Upper lobe of right lung (tissue), 1 donor: Measurements from ENCODE around the gene USP53. TPM values are rescaled to one million over a fixed set of nuclear protein-coding genes. Genes with fewer than 3 reads are reported as not detected.

Experiments
- ATAC-seq: fragments of 200-7000 bp; cut with Tn5 transposase; one replicate; pipeline ENCODE4 v1.9.1; 2020; ENCODE audit warnings: mild to moderate bottlenecking, moderate library complexity
- DNase-seq: peaks from one replicate; pipeline ENCODE4 v3.0.0-alpha.2; 2020
- H3K27ac ChIP-seq: fragments of 200-600 bp; one replicate; pipeline ENCODE4 v1.8.0; 2022
- H3K27me3 ChIP-seq: fragments of 200-600 bp; one replicate; pipeline ENCODE4 v1.8.0; 2022; ENCODE audit warnings: mild to moderate bottlenecking
- H3K36me3 ChIP-seq: fragments of 200-600 bp; one replicate; pipeline ENCODE4 v1.8.0; 2022
- H3K4me1 ChIP-seq: fragments of 200-600 bp; one replicate; pipeline ENCODE4 v1.8.0; 2022
- H3K4me3 ChIP-seq: fragments of 200-600 bp; one replicate; pipeline ENCODE4 v1.8.0; 2022; ENCODE audit warnings: mild to moderate bottlenecking
- H3K9me3 ChIP-seq: fragments of 200-600 bp; one replicate; pipeline ENCODE4 v1.8.0; 2022
- intact Hi-C: fragments of 100-400 bp; cut with DNase I; formaldehyde crosslinking; loops from one replicate; pipeline ENCODE4 v1.11.0; 2022
- total RNA-seq: library from RNA; stranded (reverse); fragmentation: NEBNext Ultra II Directional; extraction: Animal tissue kit (Norgen Biotek cat#: 25700); gene quantifications from one replicate; pipeline ENCODE4 v1.2.1, GENCODE V29; 2021
- TF ChIP-seq, protein P1 (sequence below): fragments of 200-600 bp; IDR thresholded peaks from one replicate; pipeline ENCODE4 v1.8.0; 2022; ENCODE audit warnings: antibody characterized with exemption
- donor health status: DM: no; HTN: yes; CAD: no; lungs with severe emphysema.

USP53 gene
- total RNA-seq, 1 donor from 2014 or later: 80.5 TPM

- intact Hi-C loops: no loop called here
- H3K4me1 ChIP-seq: no peaks in the 10 kb centered on the region
- H3K9me3 ChIP-seq: no peaks in the 10 kb centered on the region
- TF ChIP-seq, protein P1, sequence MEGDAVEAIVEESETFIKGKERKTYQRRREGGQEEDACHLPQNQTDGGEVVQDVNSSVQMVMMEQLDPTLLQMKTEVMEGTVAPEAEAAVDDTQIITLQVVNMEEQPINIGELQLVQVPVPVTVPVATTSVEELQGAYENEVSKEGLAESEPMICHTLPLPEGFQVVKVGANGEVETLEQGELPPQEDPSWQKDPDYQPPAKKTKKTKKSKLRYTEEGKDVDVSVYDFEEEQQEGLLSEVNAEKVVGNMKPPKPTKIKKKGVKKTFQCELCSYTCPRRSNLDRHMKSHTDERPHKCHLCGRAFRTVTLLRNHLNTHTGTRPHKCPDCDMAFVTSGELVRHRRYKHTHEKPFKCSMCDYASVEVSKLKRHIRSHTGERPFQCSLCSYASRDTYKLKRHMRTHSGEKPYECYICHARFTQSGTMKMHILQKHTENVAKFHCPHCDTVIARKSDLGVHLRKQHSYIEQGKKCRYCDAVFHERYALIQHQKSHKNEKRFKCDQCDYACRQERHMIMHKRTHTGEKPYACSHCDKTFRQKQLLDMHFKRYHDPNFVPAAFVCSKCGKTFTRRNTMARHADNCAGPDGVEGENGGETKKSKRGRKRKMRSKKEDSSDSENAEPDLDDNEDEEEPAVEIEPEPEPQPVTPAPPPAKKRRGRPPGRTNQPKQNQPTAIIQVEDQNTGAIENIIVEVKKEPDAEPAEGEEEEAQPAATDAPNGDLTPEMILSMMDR: no peak
- H3K4me3 ChIP-seq: no peak overlapping the region
- H3K27ac ChIP-seq: no peak overlapping the region
- no peak for DNase-seq
- no peaks in the 10 kb centered on the region for H3K36me3 ChIP-seq
- no peaks in the 10 kb centered on the region for H3K27me3 ChIP-seq
- peak; percentile 45 for ATAC-seq
Observed at GRCh38 chr4:119313237-119313636, 100.7 kb downstream of the USP53 start.

DNA sequence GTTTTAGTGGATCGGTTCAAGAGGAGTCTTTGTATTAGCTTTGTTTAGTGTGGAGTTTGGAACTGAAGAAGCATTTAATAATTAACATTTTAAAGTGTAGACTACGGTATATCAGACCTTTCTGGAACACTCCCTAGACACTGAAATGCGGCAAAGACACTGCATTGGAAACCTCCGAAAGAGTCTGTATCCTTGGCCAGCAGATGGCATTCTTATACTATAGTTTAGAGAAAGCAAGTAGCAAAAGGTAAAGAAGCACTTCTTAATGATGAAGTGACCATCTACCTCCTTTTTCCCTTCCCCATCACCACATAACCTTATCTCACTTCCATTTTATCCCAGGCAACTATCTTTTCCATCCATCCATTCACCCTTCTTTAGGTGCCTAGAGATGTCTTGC is 101.8 kb downstream of the USP53 start:
- ATAC-seq (peak; percentile 90), DNase-seq (no peak)
- intact Hi-C loops: no loop called here
- TF ChIP-seq, protein P1: peak; percentile 63
- no peaks in the 10 kb centered on the region for H3K9me3 ChIP-seq
- H3K27me3 ChIP-seq: no peaks in the 10 kb centered on the region
- no peaks in the 10 kb centered on the region for H3K36me3 ChIP-seq
- no peak overlapping the region for H3K4me3 ChIP-seq
- H3K27ac ChIP-seq: no peak overlapping the region
- H3K4me1 ChIP-seq: no peaks in the 10 kb centered on the region

DNA sequence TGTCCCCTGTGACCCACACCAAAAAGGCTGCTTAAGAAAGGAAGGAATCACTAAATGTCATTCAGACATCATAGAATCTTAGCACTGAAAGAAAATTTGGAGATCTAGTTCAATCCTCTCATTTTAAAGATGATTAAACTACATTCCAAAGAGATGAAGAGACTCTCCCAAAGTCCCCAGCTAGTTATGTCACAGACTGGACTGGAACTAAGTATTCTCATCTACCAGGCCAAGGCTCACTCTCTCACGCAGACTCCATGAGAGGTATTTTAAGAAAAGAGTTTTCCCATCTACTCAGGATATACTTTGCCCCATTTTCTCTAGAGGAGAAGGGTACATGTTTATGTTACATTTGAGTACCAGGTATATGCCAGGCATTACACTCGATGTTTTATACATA is 102.5 kb downstream of the USP53 start:
- H3K27me3 ChIP-seq: no peaks in the 10 kb centered on the region
- TF ChIP-seq, protein P1: no peak
- H3K9me3 ChIP-seq: no peaks in the 10 kb centered on the region
- H3K27ac ChIP-seq: no peak overlapping the region
- no peak overlapping the region for H3K4me3 ChIP-seq
- H3K4me1 ChIP-seq: no peaks in the 10 kb centered on the region
- no peaks in the 10 kb centered on the region for H3K36me3 ChIP-seq
- DNase-seq (no peak), ATAC-seq (no peak)
- intact Hi-C loops: no loop called here

DNA sequence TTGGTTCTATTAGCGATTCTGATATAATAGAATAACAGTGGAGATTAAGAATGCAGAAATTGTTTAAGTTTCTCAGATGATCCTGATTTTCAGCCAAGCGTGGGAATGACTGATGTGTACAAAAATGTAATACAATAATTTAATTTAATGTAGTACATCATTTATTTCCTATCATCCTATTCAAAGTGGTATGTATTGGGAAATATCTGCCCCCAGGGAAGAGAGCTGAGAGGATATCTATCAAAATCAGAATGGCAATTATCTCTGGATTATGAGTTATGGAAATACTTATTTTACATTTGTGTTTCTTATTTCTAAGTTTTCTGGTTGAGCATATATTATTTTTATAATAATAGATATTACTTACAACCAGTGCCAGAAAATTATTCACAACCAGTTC is 105.5 kb downstream of the USP53 start:
- no peaks in the 10 kb centered on the region for H3K27me3 ChIP-seq
- no peak overlapping the region for H3K4me3 ChIP-seq
- intact Hi-C loops: no loop called here
- ATAC-seq: no peak
- no peaks in the 10 kb centered on the region for H3K36me3 ChIP-seq
- no peak for DNase-seq
- TF ChIP-seq, protein P1: no peak
- H3K4me1 ChIP-seq: no peaks in the 10 kb centered on the region
- no peak overlapping the region for H3K27ac ChIP-seq
- H3K9me3 ChIP-seq: no peaks in the 10 kb centered on the region

DNA sequence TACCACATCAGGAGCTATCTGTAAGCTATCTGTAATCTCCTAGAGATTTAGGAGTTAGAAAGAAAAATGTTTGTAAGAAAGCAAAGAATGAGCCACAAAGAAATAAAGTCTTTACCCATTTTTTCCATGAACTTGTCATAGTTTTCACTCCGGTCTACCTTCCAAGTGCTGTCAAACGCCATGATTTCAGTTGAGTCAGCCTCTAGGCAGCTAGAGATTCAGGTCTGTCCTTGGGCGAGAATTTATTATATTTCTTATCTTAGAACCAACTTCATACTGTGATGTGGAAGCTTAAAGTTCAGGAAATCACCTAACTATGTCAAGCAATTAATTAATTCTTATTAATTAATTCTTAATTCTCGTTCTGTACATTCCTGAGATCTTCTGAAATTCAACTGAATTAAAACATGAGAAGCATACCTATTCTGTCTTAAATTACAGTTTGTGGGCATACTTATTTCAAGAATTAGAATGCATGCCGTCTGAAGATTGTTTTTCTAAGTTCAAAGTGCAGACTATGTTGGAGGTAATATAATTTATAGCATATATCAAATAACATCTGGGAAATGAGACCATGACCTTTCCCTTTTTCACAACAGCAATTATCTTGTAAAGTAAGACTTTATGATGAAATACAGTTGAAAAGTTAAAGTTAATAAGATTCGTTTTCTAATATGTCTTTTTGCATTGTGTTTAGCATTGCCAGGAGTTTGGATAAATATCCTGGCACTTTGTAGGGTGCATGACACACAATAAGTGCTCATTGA is 109.6 kb downstream of the USP53 start, which contains the start of gene FABP2:
Gene FABP2 (minus strand): TSS at position 218 of the 767 bp plus-strand sequence. CDS start 36 bp downstream, at position 182.
- H3K4me1 ChIP-seq: no peaks in the 10 kb centered on the region
- DNase-seq (no peak), ATAC-seq (no peak)
- no peaks in the 10 kb centered on the region for H3K27me3 ChIP-seq
- H3K36me3 ChIP-seq: no peaks in the 10 kb centered on the region
- no peak within 1 kb of the TSS for H3K4me3 ChIP-seq
- TF ChIP-seq, protein P1: no peak
- no peaks in the 10 kb centered on the region for H3K9me3 ChIP-seq
- intact Hi-C loops: no loop called here
- no peak within 1 kb of the TSS for H3K27ac ChIP-seq
